Naive thymus-derived CD4-positive, alpha-beta T cell (primary cell): ENCODE measurements around the gene EVI5. TPM values are rescaled to one million over a fixed set of nuclear protein-coding genes. Genes with fewer than 3 reads are reported as not detected.

ENCODE experiments used
- ATAC-seq: fragments of 150-1000 bp; cut with Tn5 transposase; 2 replicates; pipeline ENCODE4 v1.10.0; 2021; ENCODE audit warnings: mild to moderate bottlenecking, moderate library complexity
- CTCF ChIA-PET: fragments of 350-600 bp; sonication (Branson Sonifier 250); formaldehyde crosslinking; loops from one replicate; lab custom pipeline; 2021; ENCODE audit warnings: antibody characterized with exemption; lab: Charles Lee
- POLR2A ChIA-PET: fragments of 350-600 bp; sonication (Branson Sonifier 250); formaldehyde crosslinking; loops from one replicate; lab custom pipeline; 2021; ENCODE audit warnings: antibody characterized with exemption, inconsistent platforms; lab: Charles Lee
- DNase-seq, 9 donors: peaks; one replicate each; pipeline versions ENCODE4 v3.0.0 to v3.0.0-alpha.2; 2020 to 2022; ENCODE audit warnings: mixed read lengths in 1 of 9
- H3K27ac ChIP-seq: one replicate; pipeline ENCODE4 v1.7.0; 2013; ENCODE audit warnings: mild to moderate bottlenecking, low read depth, low read length, moderate library complexity
- H3K27me3 ChIP-seq, 2 donors: one replicate each; pipeline ENCODE4 v1.7.0; 2013; ENCODE audit warnings: low read length in 2 of 2, mild to moderate bottlenecking in 2 of 2, moderate library complexity in 2 of 2; ENCODE audit not compliant: control insufficient read depth in 2 of 2, insufficient read depth in 2 of 2
- H3K36me3 ChIP-seq, 3 experiments: 1 replicate in 2 of 3; 2 replicates in 1 of 3; pipeline ENCODE4 v1.7.0; 2013; ENCODE audit warnings: low read length in 3 of 3, mild to moderate bottlenecking in 3 of 3, moderate library complexity in 1 of 3; ENCODE audit not compliant: insufficient read depth in 3 of 3, control insufficient read depth in 2 of 3
- H3K4me1 ChIP-seq, 2 donors: one replicate each; pipeline ENCODE4 v1.7.0; 2013; ENCODE audit warnings: low read length in 2 of 2, mild to moderate bottlenecking in 2 of 2, moderate library complexity in 1 of 2; ENCODE audit not compliant: control insufficient read depth in 2 of 2, insufficient read depth in 2 of 2
- H3K4me3 ChIP-seq: 2 replicates; pipeline ENCODE4 v1.7.0; 2013; ENCODE audit warnings: mild to moderate bottlenecking, low read length
- H3K9me3 ChIP-seq, 3 experiments: 1 replicate in 2 of 3; 2 replicates in 1 of 3; pipeline ENCODE4 v1.7.0; 2013; ENCODE audit warnings: low read length in 3 of 3; ENCODE audit not compliant: control insufficient read depth in 2 of 3
- H3K27ac Mint-ChIP-seq, 9 donors: one replicate each; pipeline ENCODE4 v1.8.0; 2020 to 2022; ENCODE audit warnings: mixed read lengths in 9 of 9, mild to moderate bottlenecking in 8 of 9, moderate library complexity in 5 of 9, inconsistent platforms in 2 of 9
- H3K27me3 Mint-ChIP-seq, 5 donors: one replicate each; pipeline ENCODE4 v1.8.0; 2021 to 2022; ENCODE audit warnings: mixed read lengths in 5 of 5, mild to moderate bottlenecking in 1 of 5
- H3K36me3 Mint-ChIP-seq, 5 donors: one replicate each; pipeline ENCODE4 v1.8.0; 2020 to 2022; ENCODE audit warnings: mixed read lengths in 5 of 5, mild to moderate bottlenecking in 3 of 5, inconsistent platforms in 1 of 5
- H3K4me1 Mint-ChIP-seq, 7 donors: one replicate each; pipeline ENCODE4 v1.8.0; 2020 to 2022; ENCODE audit warnings: mixed read lengths in 7 of 7, mild to moderate bottlenecking in 3 of 7, inconsistent platforms in 1 of 7
- H3K4me3 Mint-ChIP-seq, 10 donors: one replicate each; pipeline ENCODE4 v1.8.0; 2020 to 2022; ENCODE audit warnings: mild to moderate bottlenecking in 10 of 10, mixed read lengths in 10 of 10, moderate library complexity in 6 of 10, inconsistent platforms in 2 of 10
- H3K9me3 Mint-ChIP-seq, 11 donors: one replicate each; pipeline ENCODE4 v1.8.0; 2020 to 2022; ENCODE audit warnings: mixed read lengths in 11 of 11, mild to moderate bottlenecking in 4 of 11, inconsistent platforms in 1 of 11, moderate library complexity in 1 of 11
- intact Hi-C, 2 donors: fragments of 100-400 bp; cut with micrococcal nuclease; formaldehyde crosslinking; loops; one replicate each; pipeline ENCODE4 v1.15.1; 2023
- polyA plus RNA-seq, 2 donors: library from polyadenylated mRNA; unstranded; fragments of 300-500 nt; fragmentation: Illumina TruSeq; gene quantifications; one replicate each; pipeline ENCODE4 v1.2.3, GENCODE V29; 2021
- total RNA-seq, 6 experiments: library from RNA in 5 of 6; stranded (reverse) in 5 of 6; gene quantifications; 1 replicate in 5 of 6; 2 replicates in 1 of 6; pipeline ENCODE4 v1.2.3 and lab custom pipeline; 2021 to 2026

Gene EVI5
- total and polyA plus RNA-seq, 7 experiments from 2014 or later: 0.20 to 12.3 (median 1.7) TPM

DNA sequence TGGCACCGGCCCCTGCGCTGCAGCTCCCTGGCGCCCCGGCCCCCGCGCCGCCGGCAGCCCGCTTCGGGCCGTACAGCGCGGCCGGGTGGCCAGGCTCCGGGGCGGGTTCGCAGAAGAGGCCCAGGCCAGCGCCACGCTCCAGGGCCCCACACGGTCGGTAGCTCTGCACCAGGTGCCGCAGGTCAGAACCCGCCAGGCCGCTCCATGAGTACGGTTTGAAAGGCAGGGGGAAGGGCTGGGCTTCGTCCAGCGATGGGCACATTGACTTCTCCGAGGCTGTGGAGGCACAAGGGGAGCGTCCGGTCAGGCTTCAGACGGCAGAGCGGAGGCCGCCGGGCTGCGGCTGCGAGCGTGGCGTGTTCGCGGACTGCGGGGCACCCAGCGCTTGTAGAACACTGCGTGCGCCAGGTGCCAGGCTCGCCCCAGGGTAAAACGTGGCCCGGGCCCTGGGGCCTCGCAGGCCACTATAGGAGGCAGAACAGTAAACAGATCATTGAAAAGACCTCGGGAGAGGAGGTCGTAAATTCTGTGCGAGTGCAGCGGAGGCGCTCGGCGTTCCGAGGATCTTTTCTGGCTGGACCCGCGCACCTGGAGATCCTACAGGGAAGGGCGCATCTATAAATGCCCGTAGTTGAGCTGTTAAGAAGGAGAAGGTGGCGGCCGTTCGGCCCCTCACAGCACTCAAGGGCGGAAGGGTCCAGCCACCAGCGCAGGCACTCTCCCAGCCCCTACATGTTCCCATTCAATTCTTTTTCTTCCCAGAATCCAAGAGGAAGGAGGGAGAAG lies 303.9 kb downstream of the EVI5 start:
- no peak overlapping the region for H3K4me3 ChIP-seq
- H3K4me1 ChIP-seq: peaks cover 15 to 42% of the 10 kb centered on the region in 2 donors
- no peak overlapping the region for H3K27ac ChIP-seq
- ATAC-seq: no peak
- no peak for DNase-seq
- ChIA-PET POLR2A (interaction anchor here (0.6 to 6.9 kb wide), 3 partner anchors 58 to 295 kb away, joined by 3 to 89 read pairs (median 3); no protein-coding TSS in a partner anchor), CTCF (no interaction called here)
- peak overlapping the region in 1 of 9 donors; percentile 76 for H3K27ac Mint-ChIP-seq
- intact Hi-C loops: loop anchor here (10.0 kb wide), 4 partner anchors 354 to 1364 kb away; partner anchors contain the start of genes DIPK1A (in 1 of the 2) and RPL5 (in 1 of the 2)
- no peaks in the 10 kb centered on the region for H3K9me3 ChIP-seq
- peak overlapping the region in 9 of 10 donors; percentile 32 to 99 (median 45) for H3K4me3 Mint-ChIP-seq
- peaks cover 0 to 23% (median 0%) of the 10 kb centered on the region in 3 experiments for H3K36me3 ChIP-seq
- H3K36me3 Mint-ChIP-seq: peaks cover 3 to 59% (median 19%) of the 10 kb centered on the region in 5 donors
- H3K9me3 Mint-ChIP-seq: peaks cover 0 to 2% (median 0%) of the 10 kb centered on the region in 11 donors
- peaks cover 0 to 2% (median 0%) of the 10 kb centered on the region in 5 donors for H3K27me3 Mint-ChIP-seq
- peaks cover 25 to 56% (median 50%) of the 10 kb centered on the region in 7 donors for H3K4me1 Mint-ChIP-seq
- H3K27me3 ChIP-seq: no peaks in the 10 kb centered on the region

GRCh38 chr1:92480200-92480812 lies 304.6 kb downstream of the EVI5 start:
- ChIA-PET POLR2A (interaction anchor here (0.7 kb wide), 1 partner anchor 295 kb away, joined by 3 read pairs; no protein-coding TSS in a partner anchor), CTCF (interaction anchor here (0.5 kb wide), 1 partner anchor 72 kb away, joined by 3 read pairs; no protein-coding TSS in a partner anchor)
- Mint-ChIP-seq H3K27ac (peak overlapping the region in 1 of 9 donors; percentile 85), H3K9me3 (peaks cover 0 to 2% (median 0%) of the 10 kb centered on the region in 11 donors), H3K27me3 (no peaks in the 10 kb centered on the region), H3K36me3 (peaks cover 3 to 64% (median 22%) of the 10 kb centered on the region in 5 donors), H3K4me3 (peak overlapping the region in 4 of 10 donors; percentile 9 to 85 (median 34)), H3K4me1 (peaks cover 28 to 61% (median 57%) of the 10 kb centered on the region in 7 donors)
- Histone ChIP-seq H3K27me3 (no peaks in the 10 kb centered on the region), H3K4me1 (peaks cover 19 to 49% of the 10 kb centered on the region in 2 donors), H3K36me3 (peaks cover 0 to 18% (median 0%) of the 10 kb centered on the region in 3 experiments), H3K9me3 (no peaks in the 10 kb centered on the region), H3K4me3 (no peak overlapping the region), H3K27ac (no peak overlapping the region)
- DNase-seq (no peak), ATAC-seq (no peak)
- intact Hi-C loops: loop anchor here (10.0 kb wide), 4 partner anchors 354 to 1364 kb away; partner anchors contain the start of genes DIPK1A (in 1 of the 2) and RPL5 (in 1 of the 2)

DNA sequence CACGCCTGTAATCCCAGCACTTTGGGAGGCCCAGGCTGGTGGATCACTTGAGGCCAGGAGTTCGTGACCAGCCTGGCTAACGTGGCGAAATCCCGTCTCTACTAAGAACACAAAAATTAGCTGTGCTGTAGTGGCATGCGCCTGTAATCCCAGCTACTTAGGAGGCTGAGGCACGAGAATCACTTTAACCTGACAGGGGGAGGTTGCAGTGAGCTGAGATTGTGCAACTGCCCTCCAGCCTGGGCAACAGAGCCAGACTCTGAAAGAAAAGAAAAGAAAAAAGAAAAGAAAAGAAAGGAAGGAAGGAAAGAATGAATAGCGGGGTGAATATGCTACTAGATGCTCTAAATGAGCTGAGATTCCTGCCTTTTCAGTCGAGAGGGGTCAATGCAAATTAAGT lies 305.3 kb downstream of the EVI5 start:
- DNase-seq (no peak), ATAC-seq (no peak)
- H3K27me3 Mint-ChIP-seq: no peaks in the 10 kb centered on the region
- no peaks in the 10 kb centered on the region for H3K9me3 ChIP-seq
- no peak overlapping the region for H3K27ac ChIP-seq
- H3K27me3 ChIP-seq: no peaks in the 10 kb centered on the region
- H3K4me1 Mint-ChIP-seq: peaks cover 32 to 69% (median 60%) of the 10 kb centered on the region in 7 donors
- H3K9me3 Mint-ChIP-seq: peaks cover 0 to 2% (median 0%) of the 10 kb centered on the region in 11 donors
- peaks cover 3 to 71% (median 22%) of the 10 kb centered on the region in 5 donors for H3K36me3 Mint-ChIP-seq
- intact Hi-C loops: loop anchor here (5.0 kb wide), 2 partner anchors 112 to 353 kb away; partner anchors contain the start of gene RPL5 (in 1 of the 2)
- H3K36me3 ChIP-seq: peaks cover 0 to 14% (median 0%) of the 10 kb centered on the region in 3 experiments
- H3K4me3 Mint-ChIP-seq: peak overlapping the region in 4 of 10 donors; percentile 16 to 85 (median 32)
- CTCF ChIA-PET: no interaction called here
- no peak overlapping the region for H3K4me3 ChIP-seq
- H3K27ac Mint-ChIP-seq: peak overlapping the region in 5 of 9 donors; percentile 74 to 86 (median 84)
- POLR2A ChIA-PET: interaction anchor here (0.6 kb wide), 1 partner anchor 65 kb away, joined by 3 read pairs; no protein-coding TSS in a partner anchor
- H3K4me1 ChIP-seq: peaks cover 19 to 56% of the 10 kb centered on the region in 2 donors

- H3K27me3 Mint-ChIP-seq: no peaks in the 10 kb centered on the region
- POLR2A ChIA-PET: no interaction called here
- no peak for ATAC-seq
- Histone ChIP-seq H3K4me1 (peaks cover 19 to 67% of the 10 kb centered on the region in 2 donors), H3K27ac (no peak overlapping the region), H3K9me3 (no peaks in the 10 kb centered on the region), H3K4me3 (no peak overlapping the region), H3K27me3 (no peaks in the 10 kb centered on the region), H3K36me3 (peaks cover 0 to 10% (median 0%) of the 10 kb centered on the region in 3 experiments)
- peaks cover 30 to 76% (median 69%) of the 10 kb centered on the region in 7 donors for H3K4me1 Mint-ChIP-seq
- peak overlapping the region in 3 of 10 donors; percentile 12 to 85 (median 16) for H3K4me3 Mint-ChIP-seq
- peaks cover 0 to 2% (median 0%) of the 10 kb centered on the region in 11 donors for H3K9me3 Mint-ChIP-seq
- no peak for DNase-seq
- peak overlapping the region in 6 of 9 donors; percentile 19 to 84 (median 53) for H3K27ac Mint-ChIP-seq
- intact Hi-C loops: loop anchor here (5.0 kb wide), 2 partner anchors 111 to 354 kb away; partner anchors contain the start of gene RPL5 (in 1 of the 2)
- peaks cover 3 to 71% (median 22%) of the 10 kb centered on the region in 5 donors for H3K36me3 Mint-ChIP-seq
- CTCF ChIA-PET: interaction anchor here (0.9 kb wide), 1 partner anchor 11 kb away, joined by 3 read pairs; no protein-coding TSS in a partner anchor
Observed at GRCh38 chr1:92478393-92478792, 306.5 kb downstream of the EVI5 start.

GRCh38 chr1:92476071-92476631 lies 308.8 kb downstream of the EVI5 start:
- POLR2A ChIA-PET: interaction anchor here (0.6 to 4.8 kb wide), 5 partner anchors 8 to 160 kb away, joined by 3 to 39 read pairs (median 6); no protein-coding TSS in a partner anchor
- intact Hi-C loops: loop anchor here (1.0 to 5.0 kb wide), 6 partner anchors 8 to 356 kb away; partner anchors contain the start of gene RPL5 (in 1 of the 2)
- Histone ChIP-seq H3K4me3 (no peak overlapping the region), H3K36me3 (peaks cover 0 to 8% (median 0%) of the 10 kb centered on the region in 3 experiments), H3K27ac (peak overlapping the region; percentile 68), H3K4me1 (peaks cover 19 to 59% of the 10 kb centered on the region in 2 donors), H3K9me3 (no peaks in the 10 kb centered on the region), H3K27me3 (no peaks in the 10 kb centered on the region)
- CTCF ChIA-PET: interaction anchor here (1.7 kb wide), 1 partner anchor 9 kb away, joined by 6 read pairs; no protein-coding TSS in a partner anchor
- H3K27me3 Mint-ChIP-seq: no peaks in the 10 kb centered on the region
- peak overlapping the region; percentile 2 to 78 (median 72) for H3K4me3 Mint-ChIP-seq
- peak in 8 of 9 donors; percentile 45 to 82 (median 58) for DNase-seq
- ATAC-seq: peak; percentile 85
- peaks cover 0 to 2% (median 0%) of the 10 kb centered on the region in 11 donors for H3K9me3 Mint-ChIP-seq
- H3K27ac Mint-ChIP-seq: peak overlapping the region; percentile 76 to 92 (median 86)
- peaks cover 24 to 86% (median 64%) of the 10 kb centered on the region in 7 donors for H3K4me1 Mint-ChIP-seq
- H3K36me3 Mint-ChIP-seq: peaks cover 3 to 63% (median 22%) of the 10 kb centered on the region in 5 donors
